ENCODE measurements around the gene GPR176. TPM values are rescaled to one million over a fixed set of nuclear protein-coding genes. Genes with fewer than 3 reads are reported as not detected.

Gene GPR176
- total RNA-seq, 1 donor from 2014 or later, result 20.6 TPM

- Histone ChIP-seq H3K27me3 (no peaks in the 10 kb centered on the region), H3F3A (ENCODE audit: low read depth) (peaks cover 3% of the 10 kb centered on the region), H3K27ac (no peak overlapping the region), H3K79me2 (ENCODE audit: low read depth) (peaks cover 60% of the 10 kb centered on the region), H4K20me1 (ENCODE audit: low read depth) (no peaks in the 10 kb centered on the region), H3K4me1 (peaks cover 30% of the 10 kb centered on the region), H2AFZ (replicated peaks) (no peak overlapping the region), H3K4me3 (no peak overlapping the region), H3K9ac (no peak overlapping the region), H3K36me3 (no peaks in the 10 kb centered on the region), H3K4me2 (no peak overlapping the region), H3K9me3 (ENCODE audit: low read depth) (no peaks in the 10 kb centered on the region)
- DNase-seq (ENCODE audit: low spot score), result no peak
- peaks cover 10% of the 10 kb centered on the region for H3K4me1 Mint-ChIP-seq
- no peaks in the 10 kb centered on the region for H3K9me3 Mint-ChIP-seq
- no peaks in the 10 kb centered on the region for H3K36me3 Mint-ChIP-seq
- H3K4me3 Mint-ChIP-seq, result no peak overlapping the region
- H3K27ac Mint-ChIP-seq, result no peak overlapping the region
- peaks cover 4% of the 10 kb centered on the region for H3K27me3 Mint-ChIP-seq (ENCODE audit: insufficient read depth, low read depth)
- TF ChIP-seq EZH2 (IDR thresholded peaks at IDR 0.05) (no peak), CTCF (IDR thresholded peaks at IDR 0.05) (no peak), EZH2phosphoT487 (IDR thresholded peaks at IDR 0.05) (no peak)
Measured at GRCh38 chr15:39908186-39908585, 11.9 kb downstream of the GPR176 start.

- Histone ChIP-seq H3K4me3 (no peak overlapping the region), H3F3A (ENCODE audit: low read depth) (peaks cover 13% of the 10 kb centered on the region), H3K4me2 (peak overlapping the region; percentile 10), H3K4me1 (peaks cover 40% of the 10 kb centered on the region), H3K36me3 (no peaks in the 10 kb centered on the region), H2AFZ (replicated peaks) (no peak overlapping the region), H3K79me2 (ENCODE audit: low read depth) (peaks cover 50% of the 10 kb centered on the region), H3K27me3 (no peaks in the 10 kb centered on the region), H3K9me3 (ENCODE audit: low read depth) (no peaks in the 10 kb centered on the region), H3K27ac (no peak overlapping the region), H3K9ac (no peak overlapping the region), H4K20me1 (ENCODE audit: low read depth) (peaks cover 7% of the 10 kb centered on the region)
- Mint-ChIP-seq H3K27ac (no peak overlapping the region), H3K36me3 (no peaks in the 10 kb centered on the region), H3K4me1 (peaks cover 16% of the 10 kb centered on the region), H3K4me3 (no peak overlapping the region), H3K9me3 (no peaks in the 10 kb centered on the region), H3K27me3 (ENCODE audit: insufficient read depth, low read depth) (peaks cover 4% of the 10 kb centered on the region)
- TF ChIP-seq EZH2phosphoT487 (IDR thresholded peaks at IDR 0.05) (no peak), CTCF (IDR thresholded peaks at IDR 0.05) (no peak), EZH2 (IDR thresholded peaks at IDR 0.05) (no peak)
- peak; percentile 35 for DNase-seq (ENCODE audit: low spot score)
Measured at GRCh38 chr15:39907216-39907615, 12.8 kb downstream of the GPR176 start.

GRCh38 chr15:39904115-39904514 is 16.0 kb downstream of the GPR176 start:
- no peak overlapping the region for H3K4me2 ChIP-seq
- peaks cover 4% of the 10 kb centered on the region for H3K27me3 Mint-ChIP-seq (ENCODE audit: insufficient read depth, low read depth)
- no peaks in the 10 kb centered on the region for H3K36me3 Mint-ChIP-seq
- H3K9me3 Mint-ChIP-seq, result no peaks in the 10 kb centered on the region
- no peaks in the 10 kb centered on the region for H3K36me3 ChIP-seq
- H3K4me3 ChIP-seq, result no peak overlapping the region
- H3K9ac ChIP-seq, result no peak overlapping the region
- H4K20me1 ChIP-seq (ENCODE audit: low read depth), result peaks cover 9% of the 10 kb centered on the region
- H3K79me2 ChIP-seq (ENCODE audit: low read depth), result peaks cover 39% of the 10 kb centered on the region
- H3K4me1 ChIP-seq, result peaks cover 69% of the 10 kb centered on the region
- no peak overlapping the region for H3K4me3 Mint-ChIP-seq
- TF ChIP-seq EZH2 (IDR thresholded peaks at IDR 0.05) (no peak), EZH2phosphoT487 (IDR thresholded peaks at IDR 0.05) (no peak), CTCF (IDR thresholded peaks at IDR 0.05) (no peak)
- H2AFZ ChIP-seq (replicated peaks), result no peak overlapping the region
- H3K27me3 ChIP-seq, result no peaks in the 10 kb centered on the region
- no peak overlapping the region for H3K27ac Mint-ChIP-seq
- H3K9me3 ChIP-seq (ENCODE audit: low read depth), result no peaks in the 10 kb centered on the region
- no peak for DNase-seq (ENCODE audit: low spot score)
- peaks cover 26% of the 10 kb centered on the region for H3K4me1 Mint-ChIP-seq
- no peak overlapping the region for H3K27ac ChIP-seq
- peaks cover 40% of the 10 kb centered on the region for H3F3A ChIP-seq (ENCODE audit: low read depth)

Data from neural progenitor cell (in vitro differentiated cells).